GM21529 (cell line): ENCODE data around the gene BCAS3.

ENCODE experiments used
- ATAC-seq: cut with Tn5 transposase; IDR thresholded peaks from one replicate; pipeline ENCODE4 v1.9.1; 2021; ENCODE audit not compliant: unreplicated experiment

Gene BCAS3

DNA sequence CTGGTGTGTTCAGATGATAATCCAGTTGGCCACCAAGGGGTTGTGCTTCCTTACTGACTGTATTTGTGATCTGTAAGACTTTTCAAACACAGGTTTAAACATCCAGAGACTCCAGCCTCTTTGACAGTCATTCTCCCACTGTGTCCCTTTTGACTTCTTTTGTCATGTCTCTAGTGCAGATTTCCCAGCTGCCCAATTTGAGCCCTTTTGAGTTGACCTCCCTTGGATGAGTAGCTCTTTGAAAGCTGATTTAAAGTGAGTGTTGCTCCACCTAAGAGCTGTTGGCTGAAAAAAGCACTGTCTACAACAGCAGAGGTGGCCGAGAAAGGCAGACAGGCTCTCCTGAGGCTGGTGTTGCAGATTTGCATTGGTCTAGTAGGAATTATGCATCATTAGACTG lies 533.6 kb downstream of the BCAS3 start:
- ATAC-seq, result no peak

GRCh38 chr17:61212655-61213054 lies 535.0 kb downstream of the BCAS3 start:
- no peak for ATAC-seq

GRCh38 chr17:61214753-61215152 lies 537.1 kb downstream of the BCAS3 start:
- no peak for ATAC-seq

- ATAC-seq, result no peak
Measured at GRCh38 chr17:61216066-61216465, 538.4 kb downstream of the BCAS3 start.

DNA sequence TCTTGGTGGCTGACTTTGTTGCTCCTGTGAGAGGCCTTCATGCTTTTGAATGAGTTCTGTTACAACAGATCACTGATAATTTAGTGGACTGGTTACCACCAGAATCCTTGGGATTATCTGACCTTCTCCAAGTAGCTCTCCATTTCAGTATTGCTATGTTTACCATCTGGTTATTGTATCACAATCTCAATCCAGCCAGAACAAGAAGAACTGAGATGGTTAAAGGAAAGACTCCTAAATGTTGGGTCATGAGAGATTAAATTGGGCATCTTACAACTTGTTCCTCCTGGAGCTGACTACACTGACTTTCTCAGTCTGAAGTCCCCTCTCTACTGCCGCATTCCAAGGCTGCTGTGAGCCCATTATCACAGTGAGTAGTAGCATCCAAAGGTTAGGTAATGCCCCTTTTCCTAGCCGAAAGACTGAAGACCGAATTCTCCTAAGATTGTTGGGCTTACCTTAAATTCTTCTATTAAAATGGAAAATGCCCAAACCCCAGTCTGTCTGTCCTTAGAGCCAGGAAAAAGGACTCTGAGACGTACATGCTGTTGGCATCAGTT lies 540.3 kb downstream of the BCAS3 start:
- no peak for ATAC-seq

- ATAC-seq, result no peak
Measured at GRCh38 chr17:61218438-61218837, 540.8 kb downstream of the BCAS3 start.

DNA sequence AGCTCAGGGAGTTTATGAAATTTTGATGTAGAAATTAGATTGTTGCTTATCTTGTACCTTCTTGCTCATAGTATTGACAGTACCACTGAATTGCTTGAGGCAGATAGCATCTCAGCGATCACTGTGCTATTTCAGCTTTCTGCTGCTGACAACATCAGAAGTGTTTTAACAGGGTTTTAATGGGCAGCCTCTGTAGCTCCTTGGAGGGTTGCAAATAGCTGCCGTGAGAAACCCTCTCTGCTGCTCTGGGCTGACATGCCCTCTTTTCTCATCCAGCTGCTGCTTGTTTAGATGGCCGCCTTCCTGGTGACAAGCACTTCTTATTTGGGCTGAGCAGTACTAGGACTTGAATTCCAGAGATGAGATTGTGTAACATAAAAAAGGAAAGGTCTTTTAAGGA lies 541.8 kb downstream of the BCAS3 start:
- ATAC-seq, result no peak

DNA sequence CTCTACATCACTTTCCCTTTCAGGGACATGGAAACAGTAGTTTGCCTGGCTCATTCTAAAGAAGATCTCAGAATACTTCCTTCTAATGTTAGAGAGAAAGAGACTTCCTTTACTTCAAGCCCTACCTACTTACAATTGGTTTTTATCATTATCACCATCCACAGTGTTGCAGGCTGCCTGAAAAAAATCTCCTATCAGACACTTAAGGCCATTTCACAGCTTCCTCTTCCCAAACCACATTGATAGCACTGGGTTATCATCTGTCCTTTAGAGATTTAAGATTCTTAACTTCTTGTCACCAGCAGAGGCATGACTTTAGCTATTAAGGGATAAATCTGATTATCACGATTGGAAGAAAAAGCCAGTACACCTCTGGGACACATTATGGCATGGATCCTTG lies 543.5 kb downstream of the BCAS3 start:
- ATAC-seq, result no peak

DNA sequence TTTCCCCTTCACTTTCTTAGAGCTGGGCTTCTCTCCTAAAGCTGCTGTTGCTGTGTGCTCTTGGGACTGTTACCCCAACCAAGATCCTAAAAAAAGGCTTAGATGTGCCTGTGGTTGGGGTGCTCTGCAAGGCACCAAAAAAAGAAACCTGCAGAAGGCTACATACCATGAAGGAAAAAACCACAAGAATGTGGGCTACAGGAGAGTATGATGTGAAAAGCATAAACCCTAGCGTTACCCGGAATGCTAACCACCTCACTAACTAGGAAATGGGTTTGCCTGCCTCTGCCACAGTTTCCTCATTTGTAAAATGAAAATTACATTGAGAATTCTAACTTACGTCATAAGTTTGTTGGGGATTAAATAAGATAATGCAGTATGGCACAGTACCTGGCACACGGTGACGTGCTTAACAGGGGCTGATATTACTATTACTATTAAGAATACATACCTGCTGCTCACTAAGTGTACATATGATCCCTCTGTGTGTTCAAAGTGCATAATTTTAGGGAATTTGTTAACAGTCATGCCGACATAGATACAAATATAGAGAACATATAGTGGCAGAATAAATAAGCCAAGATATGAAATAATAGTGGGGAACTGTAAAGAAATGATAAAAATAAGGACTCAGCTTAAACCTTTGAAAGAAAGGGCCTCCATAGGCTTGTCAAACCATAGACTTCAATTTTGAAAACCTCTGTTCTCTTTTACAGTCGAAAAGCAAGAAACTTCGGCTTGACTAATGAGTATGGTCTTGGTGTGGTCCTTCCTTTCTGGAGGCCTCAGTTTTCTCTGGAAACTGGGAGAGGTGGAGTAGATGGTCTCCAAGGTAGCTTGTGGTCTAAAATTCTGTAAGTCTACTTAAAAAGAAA lies 544.2 kb downstream of the BCAS3 start:
- no peak for ATAC-seq

DNA sequence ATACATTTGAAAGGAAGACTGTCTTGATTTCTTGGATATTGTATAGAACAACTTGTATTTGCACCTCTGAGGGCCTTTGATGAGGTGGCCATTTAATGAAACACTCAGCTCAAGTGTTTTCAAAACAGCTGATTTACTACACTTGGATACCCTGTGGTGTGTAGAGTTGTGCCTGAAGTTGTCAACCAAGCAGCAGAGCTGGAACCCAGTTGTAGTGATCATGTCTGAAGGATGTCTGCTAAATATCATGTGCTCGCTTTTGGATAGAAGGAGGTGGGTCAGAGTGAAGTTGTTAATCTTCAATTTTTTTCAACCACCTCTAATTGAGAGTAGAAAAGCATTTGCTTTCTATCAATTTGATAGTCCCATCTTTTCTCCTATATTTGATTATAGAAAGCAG lies 546.1 kb downstream of the BCAS3 start:
- no peak for ATAC-seq

DNA sequence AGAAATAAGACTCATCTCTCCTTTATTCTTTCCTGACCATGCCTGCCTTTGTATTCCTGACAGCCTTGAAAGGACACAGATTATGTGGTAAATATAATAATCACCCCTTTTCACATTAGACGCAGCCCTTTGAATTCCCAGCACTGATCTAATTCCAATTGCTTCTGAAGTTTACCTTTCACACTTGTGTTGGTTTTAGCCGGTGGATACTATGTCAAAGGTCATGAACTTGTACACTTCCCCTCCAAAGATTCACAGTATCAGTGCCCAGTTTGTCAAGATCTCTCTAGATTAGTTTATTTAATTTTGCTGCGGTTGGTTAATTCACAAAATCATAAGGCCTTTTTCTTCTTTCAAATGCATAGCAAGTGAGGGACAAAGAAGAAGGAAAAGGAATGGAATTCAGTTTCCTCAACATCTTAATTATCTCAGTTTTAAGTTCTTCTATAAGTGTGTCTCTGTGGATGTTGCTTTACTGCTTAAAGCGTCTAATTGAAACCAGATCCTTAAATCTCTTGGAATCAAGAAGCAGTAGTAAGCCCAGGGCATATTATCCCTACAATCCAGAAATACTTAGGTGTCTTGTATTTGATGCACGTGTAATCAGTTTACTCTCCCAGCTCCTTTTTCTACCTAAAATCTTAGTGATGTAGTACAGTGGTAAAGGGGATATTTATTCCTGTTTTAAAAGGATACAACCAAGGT lies 547.7 kb downstream of the BCAS3 start:
- no peak for ATAC-seq

DNA sequence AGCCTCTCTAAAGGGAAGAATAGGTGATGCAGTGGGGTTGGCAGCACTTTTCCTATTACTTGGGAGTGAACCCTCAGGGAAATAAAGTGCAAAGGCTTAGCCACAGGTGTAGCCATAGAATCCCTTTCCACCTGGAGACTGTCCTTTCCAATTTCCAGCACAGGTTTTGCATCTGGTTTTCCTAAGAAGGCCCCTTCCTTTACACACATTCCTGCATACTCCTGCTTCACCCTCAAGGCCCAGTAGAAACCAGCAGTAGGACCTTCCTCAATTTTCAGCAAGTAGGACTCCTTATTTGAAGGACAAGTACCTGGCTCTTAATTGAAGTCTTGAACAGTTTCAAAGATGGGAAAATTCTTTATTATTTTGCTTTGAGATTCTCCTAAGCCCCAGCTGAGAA lies 550.2 kb downstream of the BCAS3 start:
- ATAC-seq, result no peak

- no peak for ATAC-seq
Measured at GRCh38 chr17:61230461-61230860, 552.8 kb downstream of the BCAS3 start.

- no peak for ATAC-seq
Measured at GRCh38 chr17:61230972-61231820, 553.5 kb downstream of the BCAS3 start.

- no peak for ATAC-seq
Measured at GRCh38 chr17:61232871-61233270, 555.2 kb downstream of the BCAS3 start.

- ATAC-seq, result no peak
Measured at GRCh38 chr17:61233991-61234750, 556.5 kb downstream of the BCAS3 start.

- no peak for ATAC-seq
Measured at GRCh38 chr17:61235001-61235826, 557.6 kb downstream of the BCAS3 start.

DNA sequence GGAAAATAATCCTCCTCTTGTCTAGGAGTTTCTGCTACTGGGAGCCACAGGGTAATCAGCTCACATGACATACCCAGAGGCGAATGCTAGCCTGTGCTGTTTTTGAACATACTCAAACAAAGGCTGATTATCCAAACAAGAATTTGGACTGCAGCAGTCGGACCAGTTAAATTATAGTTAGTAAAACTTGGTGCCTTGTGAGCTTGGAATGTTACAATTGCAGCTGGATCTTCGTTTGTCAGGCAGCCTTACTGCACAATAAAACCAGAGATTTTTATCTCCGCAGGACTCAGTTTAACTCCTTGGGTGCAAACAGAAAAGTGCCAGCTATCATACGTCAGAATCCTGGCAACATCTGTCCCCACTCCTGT lies 558.2 kb downstream of the BCAS3 start:
- no peak for ATAC-seq

DNA sequence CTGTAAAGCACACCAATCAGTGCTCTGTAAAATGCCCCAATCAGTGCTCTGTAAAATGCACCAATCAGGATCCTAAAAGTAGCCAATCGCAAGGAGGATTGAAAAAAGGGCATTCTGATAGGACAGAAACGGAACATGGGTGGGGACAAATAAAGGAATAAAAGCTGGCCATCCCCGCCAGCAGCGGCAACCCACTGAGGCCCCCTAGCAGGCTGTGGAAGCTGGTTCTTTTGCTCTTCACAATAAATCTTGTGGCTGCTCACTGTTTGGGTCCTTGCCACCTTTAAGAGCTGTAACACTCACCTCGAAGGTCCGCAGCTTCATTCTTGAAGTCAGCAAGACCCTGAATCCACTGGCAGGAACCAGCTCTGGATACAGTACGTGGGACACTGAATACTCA lies 559.6 kb downstream of the BCAS3 start:
- ATAC-seq, result no peak
